ENCODE results near the gene ZFP69B. TPM values are rescaled to one million over a fixed set of nuclear protein-coding genes. Genes with fewer than 3 reads are reported as not detected.

The ZFP69B gene
- total RNA-seq, 1 experiment from 2014 or later: 3.1 TPM

Other genes with a start within 250 kb of the ZFP69B start
- gene TMCO2, start 202.5 kb upstream of the ZFP69B start, total RNA-seq (2014; rRNA removed; shearing (Covaris generic)): not detected in 2 replicates
- 51.7 and 61.9 TPM in 2 replicates for gene ZMPSTE24, start 192.2 kb upstream of the ZFP69B start, total RNA-seq (2014; rRNA removed; shearing (Covaris generic))
- gene COL9A2, start 133.2 kb upstream of the ZFP69B start, total RNA-seq (2014; rRNA removed; shearing (Covaris generic)): 0.12 and 0.68 TPM in 2 replicates
- 23.6 and 24.4 TPM in 2 replicates for gene SMAP2, start 76.7 kb upstream of the ZFP69B start, total RNA-seq (2014; rRNA removed; shearing (Covaris generic))
- 4.9 and 6.3 TPM in 2 replicates for gene ZFP69, start 26.8 kb downstream of the ZFP69B start, total RNA-seq (2014; rRNA removed; shearing (Covaris generic))
- 11.5 and 15.3 TPM in 2 replicates for gene EXO5, start 58.3 kb downstream of the ZFP69B start, total RNA-seq (2014; rRNA removed; shearing (Covaris generic))
- gene ZNF684, start 81.2 kb downstream of the ZFP69B start, total RNA-seq (2014; rRNA removed; shearing (Covaris generic)): 7.6 and 9.7 TPM in 2 replicates
- gene RIMS3, start 215.2 kb downstream of the ZFP69B start, total RNA-seq (2014; rRNA removed; shearing (Covaris generic)): 0.84 and 2.1 TPM in 2 replicates
- gene NFYC, start 241.2 kb downstream of the ZFP69B start, total RNA-seq (2014; rRNA removed; shearing (Covaris generic)): 26.1 and 42.6 TPM in 2 replicates

All from RPMI7951 (cell line).